Skeletal muscle tissue (tissue), 4 donors: ENCODE results near the gene ZNF768. TPM values are rescaled to one million over a fixed set of nuclear protein-coding genes. Genes with fewer than 3 reads are reported as not detected.

Experiments
- H3K27ac ChIP-seq: one replicate; pipeline ENCODE4 v1.7.0; 2013; ENCODE audit warnings: mild to moderate bottlenecking, low read depth, low read length, inconsistent platforms
- H3K27me3 ChIP-seq, 3 donors: one replicate each; pipeline ENCODE4 v1.7.0; 2013; ENCODE audit warnings: low read length in 3 of 3; ENCODE audit not compliant: control insufficient read depth in 3 of 3, insufficient read depth in 3 of 3
- H3K36me3 ChIP-seq, 3 donors: one replicate each; pipeline ENCODE4 v1.7.0; 2013; ENCODE audit warnings: low read length in 3 of 3; ENCODE audit not compliant: control insufficient read depth in 3 of 3, insufficient read depth in 3 of 3
- H3K4me1 ChIP-seq, 3 donors: one replicate each; pipeline ENCODE4 v1.7.0; 2013; ENCODE audit warnings: low read length in 3 of 3, mild to moderate bottlenecking in 3 of 3; ENCODE audit not compliant: control insufficient read depth in 3 of 3, insufficient read depth in 3 of 3
- H3K4me3 ChIP-seq, 3 donors: one replicate each; pipeline ENCODE4 v1.7.0; 2013; ENCODE audit warnings: low read length in 3 of 3
- H3K9ac ChIP-seq, 3 donors: one replicate each; pipeline ENCODE4 v1.7.0; 2013; ENCODE audit warnings: low read length in 3 of 3, mild to moderate bottlenecking in 3 of 3, moderate library complexity in 2 of 3, low read depth in 1 of 3
- H3K9me3 ChIP-seq, 3 donors: one replicate each; pipeline ENCODE4 v1.7.0; 2013; ENCODE audit warnings: low read length in 3 of 3; ENCODE audit not compliant: control insufficient read depth in 3 of 3
- total RNA-seq: library from RNA; depleted of rRNA; stranded (reverse); fragments of >200 nt; gene quantifications from one replicate; pipeline ENCODE4 v1.2.3, GENCODE V29; 2014
- donor health status: Osteomylitis.

Gene ZNF768
- total RNA-seq, 1 donor from 2014 or later, result 23.5 TPM

DNA sequence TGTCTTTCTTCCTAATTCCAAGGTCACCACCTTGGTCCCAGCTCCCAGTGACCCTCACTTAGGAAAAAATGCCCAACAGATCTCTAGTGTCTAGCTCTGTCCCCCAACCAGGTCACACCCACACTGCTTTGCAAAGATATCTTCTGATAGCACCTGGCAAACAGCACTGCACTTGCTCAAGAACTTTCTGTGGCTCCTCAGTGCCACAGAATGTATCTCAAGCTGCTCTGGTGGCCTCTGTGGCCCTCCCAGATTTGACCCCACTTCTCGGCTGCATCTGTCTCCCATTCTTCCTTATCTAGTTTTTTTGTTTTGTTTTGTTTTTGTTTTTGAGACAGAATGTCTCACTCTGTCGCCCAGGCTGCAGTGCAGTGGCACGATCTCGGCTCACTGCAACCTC lies 40.2 kb upstream of the ZNF768 start:
- H3K4me1 ChIP-seq, result peaks cover 9 to 15% (median 12%) of the 10 kb centered on the region in 3 donors
- no peaks in the 10 kb centered on the region for H3K9me3 ChIP-seq
- H3K4me3 ChIP-seq, result no peak overlapping the region
- no peaks in the 10 kb centered on the region for H3K36me3 ChIP-seq
- H3K27me3 ChIP-seq, result no peaks in the 10 kb centered on the region
- no peak overlapping the region for H3K27ac ChIP-seq
- no peak overlapping the region for H3K9ac ChIP-seq

DNA sequence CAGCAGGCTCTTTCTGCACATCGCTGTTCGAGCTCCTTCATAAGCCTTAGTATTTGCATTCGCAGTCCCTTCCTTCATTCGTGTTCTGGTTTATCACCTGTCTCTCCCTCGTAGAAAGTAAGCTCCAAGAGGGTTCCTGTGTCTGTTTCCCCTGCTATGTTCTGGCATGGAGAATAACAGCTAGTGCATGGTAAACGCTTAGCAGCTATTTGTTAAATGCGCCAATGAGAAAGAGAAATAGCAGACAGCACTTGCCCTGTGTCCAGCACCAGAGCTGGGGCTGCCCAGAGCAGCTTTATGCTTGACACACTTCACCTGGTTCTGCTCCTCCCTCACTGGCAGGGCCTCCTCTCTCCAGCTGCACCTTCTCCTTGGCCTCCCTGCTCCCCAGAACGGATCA lies 39.6 kb upstream of the ZNF768 start:
- H3K4me3 ChIP-seq, result no peak overlapping the region
- H3K4me1 ChIP-seq, result peaks cover 13 to 18% (median 14%) of the 10 kb centered on the region in 3 donors
- H3K9me3 ChIP-seq, result no peaks in the 10 kb centered on the region
- peaks cover 0 to 2% (median 0%) of the 10 kb centered on the region in 3 donors for H3K27me3 ChIP-seq
- no peaks in the 10 kb centered on the region for H3K36me3 ChIP-seq
- H3K27ac ChIP-seq, result no peak overlapping the region
- no peak overlapping the region for H3K9ac ChIP-seq

DNA sequence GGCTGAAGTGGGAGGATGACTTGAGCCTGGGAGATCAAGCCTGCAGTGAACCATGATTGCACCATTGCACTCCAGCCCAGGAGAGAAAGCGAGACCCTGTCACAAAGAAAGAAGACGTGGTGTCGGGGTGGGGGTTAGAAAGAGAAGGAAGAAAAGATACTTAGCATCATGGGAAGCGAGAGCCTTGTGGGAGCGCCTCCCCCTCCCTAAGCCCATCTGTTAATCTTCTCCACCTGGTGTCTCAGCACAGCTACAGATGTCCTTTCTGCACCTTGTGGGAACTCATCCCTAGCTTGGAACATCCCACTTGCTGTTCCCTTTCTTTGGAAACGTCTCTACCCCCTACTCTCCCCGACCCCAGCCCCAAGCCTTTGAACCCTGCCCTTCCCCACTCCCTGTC lies 39.2 kb upstream of the ZNF768 start:
- Histone ChIP-seq H3K27me3 (peaks cover 0 to 2% (median 0%) of the 10 kb centered on the region in 3 donors), H3K9ac (no peak overlapping the region), H3K9me3 (no peaks in the 10 kb centered on the region), H3K27ac (no peak overlapping the region), H3K36me3 (no peaks in the 10 kb centered on the region), H3K4me3 (no peak overlapping the region), H3K4me1 (peaks cover 10 to 16% (median 13%) of the 10 kb centered on the region in 3 donors)

DNA sequence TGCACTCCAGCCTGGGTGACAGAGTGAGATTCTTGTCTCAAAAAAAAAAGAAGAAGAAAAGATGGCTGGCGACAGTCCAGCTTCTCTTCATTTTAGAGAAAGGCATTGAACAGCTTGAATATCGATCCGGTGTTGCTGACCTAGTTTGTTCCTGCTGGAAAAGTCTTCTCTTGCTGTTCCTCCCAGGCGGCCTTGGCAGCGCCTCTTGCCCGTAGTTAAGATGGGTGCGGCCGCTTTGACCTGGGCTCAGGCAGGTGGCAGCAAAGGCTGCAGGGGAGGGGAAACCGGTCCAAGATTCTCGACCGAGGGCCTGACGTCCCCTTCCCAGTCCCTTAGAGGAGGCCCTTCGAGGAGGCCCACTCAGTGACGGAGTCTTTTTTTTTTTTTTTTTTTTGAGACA lies 35.7 kb upstream of the ZNF768 start:
- H3K9ac ChIP-seq, result peak overlapping the region in 1 of 3 donors; percentile 84
- peak overlapping the region in 2 of 3 donors; percentile 77 to 78 for H3K4me3 ChIP-seq
- peaks cover 14 to 20% (median 16%) of the 10 kb centered on the region in 3 donors for H3K4me1 ChIP-seq
- H3K9me3 ChIP-seq, result no peaks in the 10 kb centered on the region
- H3K27ac ChIP-seq, result peak overlapping the region; percentile 56
- H3K27me3 ChIP-seq, result peaks cover 0 to 2% (median 0%) of the 10 kb centered on the region in 3 donors
- H3K36me3 ChIP-seq, result no peaks in the 10 kb centered on the region

DNA sequence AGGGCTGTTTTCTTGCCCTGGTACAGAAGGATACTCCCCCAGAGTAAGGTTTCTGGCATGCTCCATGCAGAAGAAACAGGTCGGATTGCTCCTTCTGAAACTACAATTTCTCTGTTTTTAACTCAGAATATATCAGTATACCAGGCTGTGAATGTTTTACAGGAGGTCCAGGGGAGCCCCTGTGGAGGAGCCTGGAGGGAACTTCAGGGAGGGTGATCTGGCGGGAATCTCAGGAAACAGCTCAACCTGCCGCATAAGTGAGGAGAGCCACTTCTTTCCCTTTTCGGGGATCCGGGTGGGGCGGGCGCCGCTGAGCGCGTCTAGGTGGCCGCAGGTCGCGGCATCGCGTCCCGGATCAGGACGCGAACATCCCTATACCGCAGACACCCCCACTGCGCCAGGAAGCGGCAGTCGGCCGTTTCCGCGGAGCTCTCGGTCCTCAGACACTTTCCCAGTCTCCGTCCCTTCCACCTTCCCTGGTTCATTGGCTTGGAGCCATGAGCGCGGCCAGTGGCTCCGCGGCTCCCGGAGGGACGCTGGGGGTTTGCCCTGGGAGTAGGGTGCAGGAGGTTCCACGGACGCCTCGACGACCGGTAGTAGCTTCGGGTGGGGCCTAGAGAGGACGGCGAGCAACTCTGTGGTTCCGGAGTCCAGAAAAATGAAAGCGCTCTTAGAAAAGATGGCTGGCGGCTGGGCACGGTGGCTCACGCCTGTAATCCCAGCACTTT lies 34.9 kb upstream of the ZNF768 start:
- peak overlapping the region; percentile 70 to 84 (median 77) for H3K9ac ChIP-seq
- H3K4me1 ChIP-seq, result peaks cover 16 to 22% (median 18%) of the 10 kb centered on the region in 3 donors
- H3K4me3 ChIP-seq, result peak overlapping the region; percentile 77 to 79 (median 78)
- peak overlapping the region; percentile 56 for H3K27ac ChIP-seq
- H3K27me3 ChIP-seq, result peaks cover 0 to 2% (median 0%) of the 10 kb centered on the region in 3 donors
- no peaks in the 10 kb centered on the region for H3K9me3 ChIP-seq
- no peaks in the 10 kb centered on the region for H3K36me3 ChIP-seq

DNA sequence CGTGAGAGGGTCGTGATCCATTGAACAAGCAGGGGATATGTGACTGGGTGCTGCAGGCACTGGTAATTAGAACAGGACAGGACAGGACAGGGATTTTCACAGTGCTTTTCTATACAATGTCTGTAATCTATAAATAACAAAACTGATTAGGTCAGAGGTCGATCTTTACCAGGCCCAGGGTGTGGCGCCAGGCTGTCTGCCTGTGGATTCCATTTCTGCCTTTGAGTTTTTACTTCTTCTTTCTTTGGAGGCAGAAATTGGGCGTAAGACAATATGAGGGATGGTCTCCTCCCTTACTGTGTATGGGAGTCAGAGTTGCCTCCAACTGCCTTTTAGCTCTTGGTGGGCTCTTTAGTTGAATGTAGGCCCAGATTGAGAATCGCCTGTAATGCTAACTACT lies 33.3 kb upstream of the ZNF768 start:
- Histone ChIP-seq H3K4me1 (peaks cover 20 to 25% (median 21%) of the 10 kb centered on the region in 3 donors), H3K27me3 (peaks cover 0 to 2% (median 0%) of the 10 kb centered on the region in 3 donors), H3K9ac (no peak overlapping the region), H3K27ac (no peak overlapping the region), H3K9me3 (no peaks in the 10 kb centered on the region), H3K36me3 (peaks cover 2 to 9% (median 7%) of the 10 kb centered on the region in 3 donors), H3K4me3 (no peak overlapping the region)

DNA sequence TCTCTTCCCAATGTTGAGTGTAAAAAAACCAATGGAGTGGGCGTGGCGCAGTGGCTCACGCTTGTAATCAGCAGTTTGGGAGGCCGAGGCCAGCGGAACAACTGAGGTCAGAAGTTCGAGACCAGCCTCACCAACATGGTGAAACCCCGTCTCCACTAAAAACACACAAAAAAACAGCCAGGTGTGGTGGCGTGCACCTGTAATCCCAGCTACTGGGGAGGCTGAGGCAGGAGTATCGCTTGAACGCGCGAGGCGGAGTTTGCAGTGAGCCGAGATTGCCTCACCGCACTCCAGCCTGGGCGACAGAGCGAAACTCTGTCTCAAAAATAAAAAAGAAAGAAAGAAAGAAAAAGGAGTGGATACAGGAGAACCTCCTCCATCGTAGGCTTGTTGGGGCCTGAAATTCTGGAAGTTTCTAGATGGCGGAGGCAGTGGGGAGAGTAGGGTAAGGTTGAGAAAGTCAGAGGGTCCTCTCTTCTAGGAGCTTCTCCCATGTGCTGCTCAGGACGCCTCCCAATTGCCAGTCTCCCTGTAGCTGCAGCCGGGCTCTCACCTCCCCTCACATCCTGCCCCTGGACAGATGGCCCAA lies 32.5 kb upstream of the ZNF768 start:
- peak overlapping the region; percentile 51 to 75 (median 55) for H3K9ac ChIP-seq

DNA sequence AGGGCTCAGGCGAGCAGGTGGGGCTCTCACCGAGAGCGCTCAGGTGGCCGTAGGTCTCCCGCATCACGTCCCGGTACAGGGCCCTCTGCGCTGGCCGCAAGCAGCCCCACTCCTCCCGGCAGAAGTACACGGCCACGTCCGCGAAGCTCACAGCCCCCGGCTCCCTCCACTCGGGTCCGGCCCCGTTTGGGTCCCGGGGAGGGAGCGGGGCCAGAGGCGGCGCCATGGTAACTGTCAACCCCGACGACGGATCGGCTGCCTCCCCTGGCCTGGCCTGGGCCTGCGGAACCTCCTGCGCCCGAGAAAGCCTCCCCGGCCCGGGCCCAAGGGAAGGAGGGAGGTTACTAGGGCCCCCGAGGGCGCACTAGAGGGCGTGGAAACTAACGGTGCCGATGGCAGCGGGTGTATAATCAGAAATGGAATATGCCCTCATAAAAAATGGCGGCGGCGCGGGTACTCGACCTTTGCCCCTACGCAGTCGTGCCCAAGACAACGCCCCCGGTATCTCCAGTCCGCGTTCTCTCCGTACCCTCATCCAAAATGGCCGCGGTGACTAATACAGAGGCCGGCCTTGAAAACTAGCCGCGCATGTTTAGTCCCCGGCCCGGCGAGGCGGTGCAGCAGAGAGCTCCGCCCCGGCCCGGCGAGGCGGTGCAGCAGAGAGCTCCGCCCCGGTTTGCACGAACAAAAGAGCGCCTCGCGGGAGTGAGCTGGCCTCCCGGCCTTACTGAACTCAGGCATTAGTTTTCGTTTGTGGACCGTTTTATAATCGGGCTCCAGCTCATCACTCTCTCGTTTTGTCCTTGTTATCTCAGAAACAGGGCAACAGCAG lies 31.8 kb upstream of the ZNF768 start, which contains the start of gene ZNF764:
Gene ZNF764, minus strand, starts transcription at position 418 of the 832 bp plus-strand sequence. Its CDS starts 192 bp downstream, at position 226.
- peaks cover 13 to 18% (median 13%) of the 10 kb centered on the region in 3 donors for H3K36me3 ChIP-seq
- H3K27me3 ChIP-seq, result peaks cover 0 to 2% (median 0%) of the 10 kb centered on the region in 3 donors
- peak within 1 kb of the TSS; percentile 89 to 95 (median 94) for H3K9ac ChIP-seq
- H3K4me1 ChIP-seq, result peaks cover 23 to 32% (median 23%) of the 10 kb centered on the region in 3 donors
- peak within 1 kb of the TSS; percentile 80 to 88 (median 86) for H3K4me3 ChIP-seq
- no peaks in the 10 kb centered on the region for H3K9me3 ChIP-seq
- peak within 1 kb of the TSS; percentile 97 for H3K27ac ChIP-seq

More for the DNA sequence above, 32.5 kb upstream of the ZNF768 start:
- H3K27me3 ChIP-seq, result peaks cover 0 to 2% (median 0%) of the 10 kb centered on the region in 3 donors
- peak overlapping the region; percentile 72 to 88 (median 78) for H3K4me3 ChIP-seq
- H3K9me3 ChIP-seq, result no peaks in the 10 kb centered on the region
- peaks cover 20 to 25% (median 21%) of the 10 kb centered on the region in 3 donors for H3K4me1 ChIP-seq
- H3K27ac ChIP-seq, result peak overlapping the region; percentile 97
- H3K36me3 ChIP-seq, result peaks cover 9 to 14% (median 9%) of the 10 kb centered on the region in 3 donors

DNA sequence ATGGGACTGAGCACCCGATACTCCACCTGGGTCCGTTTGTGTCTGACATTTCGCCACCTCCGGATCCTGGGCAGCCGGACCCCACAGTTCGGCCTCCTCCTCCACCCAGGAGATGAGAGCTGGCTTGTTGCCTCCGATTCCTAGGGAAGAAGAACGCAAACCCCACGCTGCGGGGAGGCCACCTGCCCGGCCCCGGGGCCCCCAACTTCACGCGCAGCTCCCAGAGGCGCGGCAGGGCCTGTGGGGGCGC lies 31.3 kb upstream of the ZNF768 start:
- Histone ChIP-seq H3K9me3 (no peaks in the 10 kb centered on the region), H3K4me3 (peak overlapping the region; percentile 80 to 88 (median 86)), H3K27me3 (peaks cover 0 to 2% (median 0%) of the 10 kb centered on the region in 3 donors), H3K36me3 (peaks cover 13 to 23% (median 18%) of the 10 kb centered on the region in 3 donors), H3K9ac (peak overlapping the region; percentile 89 to 95 (median 94)), H3K27ac (peak overlapping the region; percentile 97), H3K4me1 (peaks cover 26 to 35% (median 27%) of the 10 kb centered on the region in 3 donors)
